GM19240 (cell line): Measurements from ENCODE around the gene SLC6A3.
"Not testable (repeated sequence)": the region's sequence is repeated elsewhere in the genome, so short reads cannot be mapped to it uniquely, and the experiment has no call there.

Experiments
- DNase-seq: peaks from one replicate; pipeline ENCODE4 v3.0.0; 2011; ENCODE audit warnings: low spot score; ENCODE audit not compliant: insufficient read length

The SLC6A3 gene

GRCh38 chr5:1374679-1375055, 70.6 kb downstream of the SLC6A3 start:
- DNase-seq: no peak

GRCh38 chr5:1374030-1374678, 71.1 kb downstream of the SLC6A3 start:
- DNase-seq: no peak

GRCh38 chr5:1371972-1372342, 73.3 kb downstream of the SLC6A3 start:
- not testable (repeated sequence) for DNase-seq

GRCh38 chr5:1371218-1371971, 73.8 kb downstream of the SLC6A3 start:
- DNase-seq: no peak

- no peak for DNase-seq
Observed at GRCh38 chr5:1370006-1370405, 75.2 kb downstream of the SLC6A3 start.

GRCh38 chr5:1368756-1369155, 76.5 kb downstream of the SLC6A3 start:
- no peak for DNase-seq

GRCh38 chr5:1368236-1368635, 77.0 kb downstream of the SLC6A3 start:
- DNase-seq: no peak

GRCh38 chr5:1367149-1367548, 78.1 kb downstream of the SLC6A3 start:
- no peak for DNase-seq

GRCh38 chr5:1366514-1366913, 78.7 kb downstream of the SLC6A3 start:
- no peak for DNase-seq

- DNase-seq: no peak
Observed at GRCh38 chr5:1364211-1364610, 81.0 kb downstream of the SLC6A3 start.

- no peak for DNase-seq
Observed at GRCh38 chr5:1363581-1363980, 81.7 kb downstream of the SLC6A3 start.

GRCh38 chr5:1363160-1363559, 82.1 kb downstream of the SLC6A3 start:
- no peak for DNase-seq

- DNase-seq: no peak
Observed at GRCh38 chr5:1362242-1363015, 82.8 kb downstream of the SLC6A3 start.

- DNase-seq: no peak
Observed at GRCh38 chr5:1360861-1361260, 84.4 kb downstream of the SLC6A3 start.

- not testable (repeated sequence) for DNase-seq
Observed at GRCh38 chr5:1360367-1360766, 84.9 kb downstream of the SLC6A3 start.

- no peak for DNase-seq
Observed at GRCh38 chr5:1359713-1360112, 85.5 kb downstream of the SLC6A3 start.

- no peak for DNase-seq
Observed at GRCh38 chr5:1359031-1359645, 86.1 kb downstream of the SLC6A3 start.

- DNase-seq: no peak
Observed at GRCh38 chr5:1358726-1359025, 86.6 kb downstream of the SLC6A3 start.

GRCh38 chr5:1357946-1358725, 87.1 kb downstream of the SLC6A3 start:
- no peak for DNase-seq

- DNase-seq: no peak
Observed at GRCh38 chr5:1356873-1357787, 88.1 kb downstream of the SLC6A3 start.
